H1 (cell line): Measurements from ENCODE around the gene ACP6.

ENCODE experiments used
- CREB1 ChIP-seq: IDR thresholded peaks from 2 replicates; pipeline ENCODE4 v1.6.1; 2012; ENCODE audit warnings: inconsistent platforms
- EZH2 ChIP-seq: fragments of 200-600 bp; sonication (generic); IDR thresholded peaks from 2 replicates; pipeline ENCODE4 v1.7.1; 2012; ENCODE audit warnings: low read depth, mild to moderate bottlenecking, moderate library complexity, low read length, inconsistent platforms; ENCODE audit not compliant: severe bottlenecking
- GTF2F1 ChIP-seq: IDR thresholded peaks from 2 replicates; pipeline ENCODE4 v1.6.1; 2012; ENCODE audit warnings: low read depth, low read length, improper control_type of control experiment, borderline replicate concordance
- KDM1A ChIP-seq: fragments of 200-600, 300-600 bp; sonication (generic); IDR thresholded peaks from 2 replicates; pipeline ENCODE4 v1.7.1; 2016; ENCODE audit warnings: mild to moderate bottlenecking, low read length, borderline replicate concordance
- POLR2A ChIP-seq, 2 experiments: IDR thresholded peaks; 1 replicate in 1 of 2; 2 replicates in 1 of 2; pipeline ENCODE4 v1.6.1; 2011; ENCODE audit warnings: low read depth in 2 of 2, low read length in 2 of 2, mild to moderate bottlenecking in 2 of 2; ENCODE audit errors: control extremely low read depth in 1 of 2
- POLR2AphosphoS5 ChIP-seq: IDR thresholded peaks from 2 replicates; pipeline ENCODE4 v1.6.1; 2011; ENCODE audit warnings: low read depth, low read length
- RAD21 ChIP-seq, 2 experiments: IDR thresholded peaks in 1 of 2; conservative IDR thresholded peaks in 1 of 2; 2 replicates each; pipeline ENCODE4 v1.6.1; 2011; ENCODE audit warnings: low read depth in 2 of 2, low read length in 2 of 2, improper control_type of control experiment in 1 of 2, inconsistent platforms in 1 of 2, mild to moderate bottlenecking in 1 of 2, moderate library complexity in 1 of 2
- RFX5 ChIP-seq: IDR thresholded peaks from 2 replicates; pipeline ENCODE4 v1.6.1; 2011; ENCODE audit warnings: low read depth, low read length, improper control_type of control experiment, borderline replicate concordance
- TEAD4 ChIP-seq: IDR thresholded peaks from 2 replicates; pipeline ENCODE4 v1.6.1; 2012; ENCODE audit warnings: low read depth, low read length, inconsistent platforms, mixed read lengths
- ZNF274 ChIP-seq: IDR thresholded peaks from 2 replicates; pipeline ENCODE4 v1.7.0; 2012; ENCODE audit warnings: low read length, borderline replicate concordance; ENCODE audit errors: extremely low read depth
- TF ChIP-seq, protein P1 (sequence below), 3 experiments: IDR thresholded peaks; 1 replicate in 2 of 3; 2 replicates in 1 of 3; pipeline versions ENCODE4 v1.5.1 to v1.6.1; 2011; ENCODE audit warnings: low read length in 3 of 3, mild to moderate bottlenecking in 3 of 3, inconsistent platforms in 2 of 3, low read depth in 1 of 3, moderate library complexity in 1 of 3; ENCODE audit not compliant: insufficient read depth in 1 of 3; ENCODE audit errors: control extremely low read depth in 1 of 3
- TF ChIP-seq, protein P2 (sequence below): IDR thresholded peaks from 2 replicates; pipeline ENCODE4 v1.6.1; 2012; ENCODE audit warnings: low read length, inconsistent platforms

DNA sequence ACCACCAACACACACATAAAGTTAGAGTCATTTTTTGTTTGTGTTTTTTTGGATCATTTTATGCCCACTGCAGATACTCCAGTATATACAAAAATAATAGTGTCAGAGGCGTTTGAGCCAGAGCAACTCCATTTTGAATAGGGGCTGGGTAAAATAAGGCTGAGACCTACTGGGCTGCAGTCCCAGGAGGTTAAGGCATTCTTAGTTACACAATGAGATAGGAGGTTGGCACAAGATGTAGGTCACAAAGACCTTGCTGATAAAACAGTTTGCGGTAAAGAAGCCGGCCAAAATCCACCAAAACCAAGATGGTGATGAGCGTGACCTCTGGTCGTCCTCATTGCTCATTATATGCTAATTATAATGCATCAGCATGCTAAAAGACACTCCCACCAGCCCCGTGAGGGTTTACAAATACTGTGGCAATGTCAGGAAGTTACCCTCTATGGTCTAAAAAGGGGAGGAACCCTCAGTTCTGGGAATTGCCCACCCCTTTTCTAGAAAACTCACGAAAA lies 49.4 kb upstream of the ACP6 start:
- TF ChIP-seq RAD21 (IDR thresholded peaks at IDR 0.05 in 1 of 2, conservative IDR thresholded peaks at IDR 0.05 in 1 of 2; ENCODE audit: low read depth in 2 of 2, low read length in 2 of 2) (no peak), RFX5 (no peak), GTF2F1 (no peak), EZH2 (no peak), POLR2AphosphoS5 (no peak), KDM1A (no peak), POLR2A (IDR thresholded peaks at IDR 0.05; ENCODE audit: control extremely low read depth in 1 of 2, low read depth in 2 of 2, low read length in 2 of 2) (no peak), TEAD4 (no peak), ZNF274 (no peak), CREB1 (no peak)
- TF ChIP-seq, protein P1, sequence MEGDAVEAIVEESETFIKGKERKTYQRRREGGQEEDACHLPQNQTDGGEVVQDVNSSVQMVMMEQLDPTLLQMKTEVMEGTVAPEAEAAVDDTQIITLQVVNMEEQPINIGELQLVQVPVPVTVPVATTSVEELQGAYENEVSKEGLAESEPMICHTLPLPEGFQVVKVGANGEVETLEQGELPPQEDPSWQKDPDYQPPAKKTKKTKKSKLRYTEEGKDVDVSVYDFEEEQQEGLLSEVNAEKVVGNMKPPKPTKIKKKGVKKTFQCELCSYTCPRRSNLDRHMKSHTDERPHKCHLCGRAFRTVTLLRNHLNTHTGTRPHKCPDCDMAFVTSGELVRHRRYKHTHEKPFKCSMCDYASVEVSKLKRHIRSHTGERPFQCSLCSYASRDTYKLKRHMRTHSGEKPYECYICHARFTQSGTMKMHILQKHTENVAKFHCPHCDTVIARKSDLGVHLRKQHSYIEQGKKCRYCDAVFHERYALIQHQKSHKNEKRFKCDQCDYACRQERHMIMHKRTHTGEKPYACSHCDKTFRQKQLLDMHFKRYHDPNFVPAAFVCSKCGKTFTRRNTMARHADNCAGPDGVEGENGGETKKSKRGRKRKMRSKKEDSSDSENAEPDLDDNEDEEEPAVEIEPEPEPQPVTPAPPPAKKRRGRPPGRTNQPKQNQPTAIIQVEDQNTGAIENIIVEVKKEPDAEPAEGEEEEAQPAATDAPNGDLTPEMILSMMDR (IDR thresholded peaks at IDR 0.05; ENCODE audit: control extremely low read depth in 1 of 3, insufficient read depth in 1 of 3, low read depth in 1 of 3, low read length in 3 of 3): no peak
- TF ChIP-seq, protein P2, sequence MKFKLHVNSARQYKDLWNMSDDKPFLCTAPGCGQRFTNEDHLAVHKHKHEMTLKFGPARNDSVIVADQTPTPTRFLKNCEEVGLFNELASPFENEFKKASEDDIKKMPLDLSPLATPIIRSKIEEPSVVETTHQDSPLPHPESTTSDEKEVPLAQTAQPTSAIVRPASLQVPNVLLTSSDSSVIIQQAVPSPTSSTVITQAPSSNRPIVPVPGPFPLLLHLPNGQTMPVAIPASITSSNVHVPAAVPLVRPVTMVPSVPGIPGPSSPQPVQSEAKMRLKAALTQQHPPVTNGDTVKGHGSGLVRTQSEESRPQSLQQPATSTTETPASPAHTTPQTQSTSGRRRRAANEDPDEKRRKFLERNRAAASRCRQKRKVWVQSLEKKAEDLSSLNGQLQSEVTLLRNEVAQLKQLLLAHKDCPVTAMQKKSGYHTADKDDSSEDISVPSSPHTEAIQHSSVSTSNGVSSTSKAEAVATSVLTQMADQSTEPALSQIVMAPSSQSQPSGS: no peak
